SH-SY5Y (cell line): Measurements from ENCODE around the gene SLCO3A1.

Source experiments
- GATA2 ChIP-seq: IDR thresholded peaks from 2 replicates; pipeline ENCODE4 v1.6.1; 2011; ENCODE audit warnings: mild to moderate bottlenecking, low read depth, low read length
- GATA3 ChIP-seq: IDR thresholded peaks from 2 replicates; pipeline ENCODE4 v1.6.1; 2011; ENCODE audit warnings: low read depth, mild to moderate bottlenecking, low read length, moderate library complexity

- no peak for TF ChIP-seq GATA2
- no peak for TF ChIP-seq GATA3
Observed at GRCh38 chr15:91878319-91878870, 24.9 kb downstream of the SLCO3A1 start.
